ENCODE results near the gene PIAS1. TPM values are rescaled to one million over a fixed set of nuclear protein-coding genes. Genes with fewer than 3 reads are reported as not detected.

Gene PIAS1
- total RNA-seq, 1 donor from 2014 or later = 6.8 TPM

- Histone ChIP-seq H3K36me3 (ENCODE audit: control insufficient read depth, insufficient read depth, low read length) (no peaks in the 10 kb centered on the region), H3K27me3 (ENCODE audit: control insufficient read depth, insufficient read depth, low read length) (no peaks in the 10 kb centered on the region), H3K4me3 (ENCODE audit: low read depth, low read length) (no peak overlapping the region)
- TF ChIP-seq CTCF (IDR thresholded peaks at IDR 0.05; ENCODE audit: insufficient read depth, low read length, severe bottlenecking) = no peak
- no peak for DNase-seq (ENCODE audit: low read depth)
- no peak for FAIRE-seq
Observed at GRCh38 chr15:68075764-68076385, 21.8 kb downstream of the PIAS1 start.

- no peak for DNase-seq (ENCODE audit: low read depth)
- Histone ChIP-seq H3K27me3 (ENCODE audit: control insufficient read depth, insufficient read depth, low read length) (no peaks in the 10 kb centered on the region), H3K4me3 (ENCODE audit: low read depth, low read length) (no peak overlapping the region), H3K36me3 (ENCODE audit: control insufficient read depth, insufficient read depth, low read length) (no peaks in the 10 kb centered on the region)
- no peak for FAIRE-seq
- no peak for TF ChIP-seq CTCF (IDR thresholded peaks at IDR 0.05; ENCODE audit: insufficient read depth, low read length, severe bottlenecking)
Observed at GRCh38 chr15:68078365-68078764, 24.2 kb downstream of the PIAS1 start.

- FAIRE-seq (no peak), DNase-seq (ENCODE audit: low read depth) (no peak)
- H3K4me3 ChIP-seq (ENCODE audit: low read depth, low read length) = no peak overlapping the region
- no peaks in the 10 kb centered on the region for H3K36me3 ChIP-seq (ENCODE audit: control insufficient read depth, insufficient read depth, low read length)
- H3K27me3 ChIP-seq (ENCODE audit: control insufficient read depth, insufficient read depth, low read length) = no peaks in the 10 kb centered on the region
- no peak for TF ChIP-seq CTCF (IDR thresholded peaks at IDR 0.05; ENCODE audit: insufficient read depth, low read length, severe bottlenecking)
Observed at GRCh38 chr15:68080334-68080733, 26.2 kb downstream of the PIAS1 start.

GRCh38 chr15:68080783-68081182, 26.7 kb downstream of the PIAS1 start:
- no peaks in the 10 kb centered on the region for H3K27me3 ChIP-seq (ENCODE audit: control insufficient read depth, insufficient read depth, low read length)
- peak; percentile 19 for DNase-seq (ENCODE audit: low read depth)
- no peak overlapping the region for H3K4me3 ChIP-seq (ENCODE audit: low read depth, low read length)
- TF ChIP-seq CTCF (IDR thresholded peaks at IDR 0.05; ENCODE audit: insufficient read depth, low read length, severe bottlenecking) = no peak
- H3K36me3 ChIP-seq (ENCODE audit: control insufficient read depth, insufficient read depth, low read length) = no peaks in the 10 kb centered on the region
- FAIRE-seq = no peak

- no peaks in the 10 kb centered on the region for H3K36me3 ChIP-seq (ENCODE audit: control insufficient read depth, insufficient read depth, low read length)
- no peak for DNase-seq (ENCODE audit: low read depth)
- H3K27me3 ChIP-seq (ENCODE audit: control insufficient read depth, insufficient read depth, low read length) = no peaks in the 10 kb centered on the region
- no peak for FAIRE-seq
- no peak for TF ChIP-seq CTCF (IDR thresholded peaks at IDR 0.05; ENCODE audit: insufficient read depth, low read length, severe bottlenecking)
- no peak overlapping the region for H3K4me3 ChIP-seq (ENCODE audit: low read depth, low read length)
Observed at GRCh38 chr15:68081869-68082505, 27.9 kb downstream of the PIAS1 start.

- Histone ChIP-seq H3K4me3 (ENCODE audit: low read depth, low read length) (no peak overlapping the region), H3K27me3 (ENCODE audit: control insufficient read depth, insufficient read depth, low read length) (no peaks in the 10 kb centered on the region), H3K36me3 (ENCODE audit: control insufficient read depth, insufficient read depth, low read length) (no peaks in the 10 kb centered on the region)
- FAIRE-seq = no peak
- TF ChIP-seq CTCF (IDR thresholded peaks at IDR 0.05; ENCODE audit: insufficient read depth, low read length, severe bottlenecking) = no peak
- no peak for DNase-seq (ENCODE audit: low read depth)
Observed at GRCh38 chr15:68082735-68083134, 28.6 kb downstream of the PIAS1 start.

All from bronchial epithelial cell (primary cell).